Vagina (tissue), 2 donors: ENCODE data around the gene CDKN2AIPNL. TPM values are rescaled to one million over a fixed set of nuclear protein-coding genes. Genes with fewer than 3 reads are reported as not detected.
"Not testable (repeated sequence)": the region's sequence is repeated elsewhere in the genome, so short reads cannot be mapped to it uniquely, and the experiment has no call there.

Experiments
- DNase-seq, 2 donors: peaks; one replicate each; pipeline ENCODE4 v3.0.0-alpha.2; 2017; ENCODE audit errors: extremely low spot score in 2 of 2
- H3K27ac ChIP-seq: fragments of 200-600 bp; sonication (generic); one replicate; pipeline ENCODE4 v1.5.1; 2019
- H3K27me3 ChIP-seq: fragments of 200-600 bp; sonication (generic); one replicate; pipeline ENCODE4 v1.5.1; 2019
- H3K36me3 ChIP-seq, 2 donors: fragments of 200-600 bp; sonication (generic); one replicate each; pipeline ENCODE4 v1.5.1; 2017 to 2019
- H3K4me1 ChIP-seq: fragments of 200-600 bp; sonication (generic); one replicate; pipeline ENCODE4 v1.5.1; 2019
- H3K4me3 ChIP-seq, 2 donors: fragments of 200-600 bp; sonication (generic); 1 replicate in 1 of 2; 2 replicates in 1 of 2; pipeline ENCODE4 v1.5.1; 2016 to 2019
- H3K9me3 ChIP-seq: fragments of 200-600 bp; sonication (generic); one replicate; pipeline ENCODE4 v1.5.1; 2019
- POLR2A ChIP-seq, 2 donors: fragments of 450-650 bp; IDR thresholded peaks; one replicate each; pipeline ENCODE4 v1.6.1; 2017; ENCODE audit warnings: antibody characterized with exemption in 2 of 2, mild to moderate bottlenecking in 2 of 2, moderate library complexity in 2 of 2
- POLR2AphosphoS5 ChIP-seq, 2 donors: sonication (generic); formaldehyde crosslinking; IDR thresholded peaks; one replicate each; pipeline ENCODE4 v1.9.0; 2017; ENCODE audit warnings: antibody characterized with exemption in 2 of 2, mild to moderate bottlenecking in 2 of 2, low read depth in 1 of 2; ENCODE audit not compliant: insufficient read depth in 1 of 2
- intact Hi-C: fragments of 100-400 bp; cut with DNase I; formaldehyde crosslinking; loops from one replicate; pipeline ENCODE4 v1.15.1; 2023
- total RNA-seq: library from RNA; depleted of rRNA; stranded (reverse); fragments of >200 nt; gene quantifications from one replicate; pipeline ENCODE4 v1.2.3, GENCODE V29; 2016
- TF ChIP-seq, protein P1 (sequence below), 3 experiments: fragments of 450-650 bp in 2 of 3; fragments of 200-600 bp in 1 of 3; sonication (generic) in 1 of 3; IDR thresholded peaks; one replicate each; pipeline ENCODE4 v1.5.1; 2017 to 2019; ENCODE audit warnings: antibody characterized with exemption in 3 of 3, mild to moderate bottlenecking in 2 of 3, moderate library complexity in 2 of 3

The CDKN2AIPNL gene
- total RNA-seq, 1 donor from 2014 or later, result 18.4 TPM

DNA sequence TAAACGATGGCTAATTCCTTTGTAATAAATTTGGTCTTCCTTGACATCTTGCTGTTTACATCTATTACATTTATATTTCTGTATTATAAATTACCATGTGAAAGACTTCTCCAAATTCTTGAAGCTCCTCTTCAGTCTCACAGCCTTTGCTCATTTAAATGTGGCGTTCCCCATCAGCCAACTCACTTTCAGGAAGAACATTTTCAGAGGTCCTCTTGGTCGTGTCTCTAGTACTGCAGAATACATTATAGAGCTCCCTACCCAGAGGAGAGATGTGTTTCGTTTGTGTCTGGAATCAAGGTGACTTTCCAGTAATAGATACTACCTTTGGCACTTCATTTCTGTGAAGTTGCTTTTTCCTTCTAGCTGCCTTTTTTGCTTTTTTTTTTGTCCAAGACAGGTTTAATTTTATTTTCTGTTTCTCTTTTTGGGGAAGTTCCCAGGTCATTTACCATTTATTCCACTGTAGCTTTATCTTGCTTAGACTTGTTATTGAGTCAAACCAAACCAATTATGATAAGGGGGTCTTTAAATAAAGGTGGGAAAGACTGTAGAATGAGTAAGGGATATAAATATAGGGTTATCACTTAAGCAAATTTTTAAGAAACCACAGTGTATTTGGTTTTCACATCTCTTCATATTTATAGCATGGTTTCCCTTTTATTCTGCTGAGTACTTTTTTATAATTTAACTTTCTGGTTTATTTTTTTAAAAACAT lies 27.5 kb downstream of the CDKN2AIPNL start:
- peaks cover 0 to 80% of the 10 kb centered on the region in 2 donors for H3K36me3 ChIP-seq
- DNase-seq, result no peak
- H3K4me3 ChIP-seq, result no peak overlapping the region
- no peak overlapping the region for H3K27ac ChIP-seq
- H3K9me3 ChIP-seq, result no peaks in the 10 kb centered on the region
- intact Hi-C loops, result no loop called here
- TF ChIP-seq POLR2A (IDR thresholded peaks at IDR 0.05) (no peak), POLR2AphosphoS5 (IDR thresholded peaks at IDR 0.05; ENCODE audit: insufficient read depth in 1 of 2, low read depth in 1 of 2) (no peak)
- TF ChIP-seq, protein P1, sequence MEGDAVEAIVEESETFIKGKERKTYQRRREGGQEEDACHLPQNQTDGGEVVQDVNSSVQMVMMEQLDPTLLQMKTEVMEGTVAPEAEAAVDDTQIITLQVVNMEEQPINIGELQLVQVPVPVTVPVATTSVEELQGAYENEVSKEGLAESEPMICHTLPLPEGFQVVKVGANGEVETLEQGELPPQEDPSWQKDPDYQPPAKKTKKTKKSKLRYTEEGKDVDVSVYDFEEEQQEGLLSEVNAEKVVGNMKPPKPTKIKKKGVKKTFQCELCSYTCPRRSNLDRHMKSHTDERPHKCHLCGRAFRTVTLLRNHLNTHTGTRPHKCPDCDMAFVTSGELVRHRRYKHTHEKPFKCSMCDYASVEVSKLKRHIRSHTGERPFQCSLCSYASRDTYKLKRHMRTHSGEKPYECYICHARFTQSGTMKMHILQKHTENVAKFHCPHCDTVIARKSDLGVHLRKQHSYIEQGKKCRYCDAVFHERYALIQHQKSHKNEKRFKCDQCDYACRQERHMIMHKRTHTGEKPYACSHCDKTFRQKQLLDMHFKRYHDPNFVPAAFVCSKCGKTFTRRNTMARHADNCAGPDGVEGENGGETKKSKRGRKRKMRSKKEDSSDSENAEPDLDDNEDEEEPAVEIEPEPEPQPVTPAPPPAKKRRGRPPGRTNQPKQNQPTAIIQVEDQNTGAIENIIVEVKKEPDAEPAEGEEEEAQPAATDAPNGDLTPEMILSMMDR (IDR thresholded peaks at IDR 0.05), result no peak
- H3K4me1 ChIP-seq, result no peaks in the 10 kb centered on the region
- H3K27me3 ChIP-seq, result no peaks in the 10 kb centered on the region

DNA sequence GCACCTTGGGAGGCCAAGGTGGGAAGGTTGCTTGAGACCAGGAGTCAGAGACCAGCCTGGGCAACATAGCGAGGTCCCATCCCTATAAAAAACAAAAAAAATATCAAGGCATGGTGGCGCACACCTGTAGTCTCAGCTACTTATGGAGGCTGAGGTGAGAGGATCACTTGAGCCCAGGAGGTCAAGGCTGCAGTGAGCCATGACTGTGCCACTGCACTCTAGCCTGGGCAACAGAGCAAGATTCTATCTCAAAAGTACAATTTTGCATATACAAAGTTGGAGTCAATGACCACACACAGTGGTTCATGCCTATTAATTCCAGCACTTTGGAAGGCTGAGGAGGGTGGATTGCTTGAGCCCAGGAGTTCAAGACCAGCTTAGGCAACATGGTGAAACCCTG lies 29.5 kb downstream of the CDKN2AIPNL start:
- H3K4me3 ChIP-seq, DNase-seq, H3K9me3 ChIP-seq, H3K4me1 ChIP-seq, H3K27ac ChIP-seq, H3K27me3 ChIP-seq, intact Hi-C loops: not testable (repeated sequence)
- peaks cover 0 to 77% of the 10 kb centered on the region in 2 donors for H3K36me3 ChIP-seq

DNA sequence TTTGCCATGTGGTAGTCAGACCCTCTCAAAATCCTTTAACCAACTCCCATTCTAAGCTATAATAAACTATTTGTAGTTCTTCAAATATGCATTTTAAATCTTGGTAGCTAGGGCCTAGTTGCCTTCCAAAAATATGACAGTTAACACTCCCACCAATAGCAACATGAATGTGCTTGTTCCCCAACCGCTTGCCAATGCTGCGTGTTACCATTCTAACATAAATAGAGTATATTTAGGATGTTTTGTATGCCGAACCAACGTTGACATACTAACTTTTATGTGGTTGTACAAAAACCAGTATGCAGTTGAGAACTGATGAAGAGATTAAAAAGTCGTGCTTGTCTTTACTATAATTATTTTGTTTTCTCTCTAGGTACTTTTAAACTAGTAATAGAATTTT lies 31.3 kb downstream of the CDKN2AIPNL start:
- Histone ChIP-seq H3K27ac (no peak overlapping the region), H3K36me3 (peaks cover 0 to 65% of the 10 kb centered on the region in 2 donors), H3K9me3 (no peaks in the 10 kb centered on the region), H3K27me3 (no peaks in the 10 kb centered on the region), H3K4me1 (peaks cover 11% of the 10 kb centered on the region), H3K4me3 (no peak overlapping the region)
- DNase-seq, result no peak
- TF ChIP-seq, protein P1 (IDR thresholded peaks at IDR 0.05), result no peak
- TF ChIP-seq POLR2AphosphoS5 (IDR thresholded peaks at IDR 0.05; ENCODE audit: insufficient read depth in 1 of 2, low read depth in 1 of 2) (no peak), POLR2A (IDR thresholded peaks at IDR 0.05) (no peak)
- intact Hi-C loops, result no loop called here

DNA sequence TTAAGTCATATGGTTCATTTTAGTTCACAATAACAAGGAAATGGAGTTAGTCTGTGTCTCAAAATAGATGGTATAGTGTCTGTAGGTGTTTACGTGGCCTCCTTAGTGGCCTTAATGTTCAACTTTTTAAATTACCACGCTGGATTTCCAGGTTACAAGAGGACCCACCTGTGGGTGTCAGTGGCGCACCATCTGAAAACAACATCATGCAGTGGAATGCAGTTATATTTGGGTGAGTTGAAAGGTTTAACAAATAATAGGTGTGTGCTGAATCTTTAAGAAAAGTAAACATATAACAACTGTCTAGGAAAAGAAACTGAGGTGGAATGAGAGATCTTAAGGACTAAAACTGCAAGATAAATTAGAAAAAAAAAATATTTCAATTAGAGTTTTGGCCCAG lies 37.4 kb downstream of the CDKN2AIPNL start:
- peaks cover 43% of the 10 kb centered on the region for H3K4me1 ChIP-seq
- TF ChIP-seq POLR2AphosphoS5 (IDR thresholded peaks at IDR 0.05; ENCODE audit: insufficient read depth in 1 of 2, low read depth in 1 of 2), result no peak
- TF ChIP-seq, protein P1 (IDR thresholded peaks at IDR 0.05), result no peak
- TF ChIP-seq POLR2A (IDR thresholded peaks at IDR 0.05), result no peak

DNA sequence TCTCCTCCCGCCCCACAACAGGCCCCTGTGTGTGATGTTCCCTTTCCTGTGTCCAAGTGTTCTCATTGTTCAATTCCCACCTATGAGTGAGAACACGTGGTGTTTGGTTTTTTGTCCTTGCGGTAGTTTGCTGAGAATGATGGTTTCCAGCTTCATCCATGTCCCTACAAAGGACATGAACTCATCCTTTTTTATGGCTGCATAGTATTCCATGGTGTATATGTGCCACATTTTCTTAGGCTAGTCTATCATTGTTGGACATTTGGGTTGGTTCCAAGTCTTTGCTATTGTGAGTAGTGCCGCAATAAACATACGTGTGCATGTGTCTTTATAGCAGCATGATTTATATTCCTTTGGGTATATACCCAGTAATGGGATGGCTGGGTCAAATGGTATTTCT lies 38.0 kb downstream of the CDKN2AIPNL start:
- DNase-seq, H3K27ac ChIP-seq, H3K9me3 ChIP-seq, H3K27me3 ChIP-seq, intact Hi-C loops: not testable (repeated sequence)
- Histone ChIP-seq H3K4me3 (peak overlapping the region in 1 of 2 donors; percentile 76), H3K4me1 (peaks cover 43% of the 10 kb centered on the region), H3K36me3 (peaks cover 0 to 14% of the 10 kb centered on the region in 2 donors)

More for the DNA sequence above, 37.4 kb downstream of the CDKN2AIPNL start:
- no peak for DNase-seq
- peaks cover 0 to 16% of the 10 kb centered on the region in 2 donors for H3K36me3 ChIP-seq
- no peaks in the 10 kb centered on the region for H3K9me3 ChIP-seq
- no peak overlapping the region for H3K27ac ChIP-seq
- H3K27me3 ChIP-seq, result no peaks in the 10 kb centered on the region
- peak overlapping the region in 1 of 2 donors; percentile 1 for H3K4me3 ChIP-seq
- intact Hi-C loops, result no loop called here

DNA sequence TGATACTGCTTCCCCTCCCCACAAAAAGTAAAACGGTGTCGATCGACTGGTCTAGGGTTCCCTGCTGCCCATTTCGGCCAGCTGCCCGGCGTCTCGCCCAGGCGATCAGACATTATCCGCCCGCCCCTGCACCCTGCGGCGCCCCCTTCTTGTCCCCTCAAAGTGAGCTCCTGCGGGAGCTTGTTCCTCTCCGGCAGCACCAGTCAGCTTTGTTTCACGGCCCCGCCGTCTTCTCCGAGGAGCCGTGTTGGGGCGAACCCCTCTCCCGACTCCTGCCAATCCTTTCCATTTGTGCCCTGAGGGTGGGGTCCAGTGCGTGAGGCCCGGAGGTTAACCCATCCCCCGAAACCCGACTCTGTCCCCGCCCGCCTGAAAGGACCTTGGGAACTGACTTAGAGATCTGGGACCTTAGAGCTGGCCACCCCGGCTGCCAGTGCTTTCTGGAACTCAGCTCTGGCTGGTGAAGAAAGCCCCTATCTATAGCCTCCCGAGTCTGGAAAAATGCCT lies 39.8 kb downstream of the CDKN2AIPNL start:
- H3K4me3 ChIP-seq, result peak overlapping the region; percentile 76 to 81
- peaks cover 0 to 3% of the 10 kb centered on the region in 2 donors for H3K36me3 ChIP-seq
- TF ChIP-seq, protein P1 (IDR thresholded peaks at IDR 0.05), result no peak
- TF ChIP-seq POLR2AphosphoS5 (IDR thresholded peaks at IDR 0.05; ENCODE audit: insufficient read depth in 1 of 2, low read depth in 1 of 2) (no peak), POLR2A (IDR thresholded peaks at IDR 0.05) (no peak)
- H3K9me3 ChIP-seq, result no peaks in the 10 kb centered on the region
- DNase-seq, result peak in 1 of 2 donors; percentile 91
- intact Hi-C loops, result loop anchor here (1.0 kb wide), 1 partner anchor 153 kb away; the partner anchor contains the start of gene JADE2
- peaks cover 37% of the 10 kb centered on the region for H3K4me1 ChIP-seq
- peak overlapping the region; percentile 99 for H3K27ac ChIP-seq
- no peaks in the 10 kb centered on the region for H3K27me3 ChIP-seq
